Measurements from ENCODE around the gene KLHDC8A. TPM values are rescaled to one million over a fixed set of nuclear protein-coding genes. Genes with fewer than 3 reads are reported as not detected.
"Not testable (repeated sequence)": the region's sequence is repeated elsewhere in the genome, so short reads cannot be mapped to it uniquely, and the experiment has no call there.

KLHDC8A gene, protein sequence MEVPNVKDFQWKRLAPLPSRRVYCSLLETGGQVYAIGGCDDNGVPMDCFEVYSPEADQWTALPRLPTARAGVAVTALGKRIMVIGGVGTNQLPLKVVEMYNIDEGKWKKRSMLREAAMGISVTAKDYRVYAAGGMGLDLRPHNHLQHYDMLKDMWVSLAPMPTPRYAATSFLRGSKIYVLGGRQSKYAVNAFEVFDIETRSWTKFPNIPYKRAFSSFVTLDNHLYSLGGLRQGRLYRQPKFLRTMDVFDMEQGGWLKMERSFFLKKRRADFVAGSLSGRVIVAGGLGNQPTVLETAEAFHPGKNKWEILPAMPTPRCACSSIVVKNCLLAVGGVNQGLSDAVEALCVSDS
- total RNA-seq, result not detected

DNA sequence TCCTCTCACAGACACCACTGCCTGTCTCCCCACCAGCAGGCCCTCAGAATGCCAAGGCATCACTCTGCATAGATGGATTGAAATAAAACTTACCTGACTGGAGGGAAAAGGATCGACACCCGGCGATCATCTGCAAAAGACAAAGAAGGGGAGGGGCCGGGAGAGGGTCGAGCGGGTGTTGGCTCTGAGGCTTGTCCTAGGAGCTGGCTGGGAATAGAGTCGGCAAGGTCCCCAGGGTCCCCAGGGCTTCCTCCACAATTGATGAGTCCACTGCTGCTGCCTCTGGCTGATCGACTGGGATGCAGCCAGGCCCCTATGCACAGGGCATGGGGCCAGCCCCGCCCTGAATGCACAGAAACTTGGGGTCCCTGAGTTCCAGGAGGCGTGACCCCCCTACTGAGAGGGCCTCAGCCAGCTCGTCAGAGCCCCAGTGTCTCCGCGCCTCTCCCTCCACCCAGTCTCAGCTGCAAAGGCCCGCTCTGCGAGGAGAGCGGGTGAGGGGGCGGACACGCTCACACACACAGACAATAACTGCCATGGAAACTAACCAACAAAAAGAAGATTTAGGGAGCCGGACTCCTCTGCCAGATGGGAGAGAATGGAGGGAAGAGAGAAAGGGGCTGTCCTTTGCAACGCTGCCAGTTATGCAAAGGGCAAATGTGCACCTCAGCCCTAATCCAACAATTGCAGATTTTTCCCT is at the start of gene KLHDC8A:
Gene KLHDC8A (minus strand): TSS at position 483 of the 700 bp plus-strand sequence. CDS start 13,318 bp downstream, outside the sequence.
- no peak within 1 kb of the TSS for H3K4me3 ChIP-seq
- H3K9me3 ChIP-seq, result no peaks in the 10 kb centered on the region
- TF ChIP-seq CTCF (IDR thresholded peaks at IDR 0.05), result no peak
- H3K27ac ChIP-seq, result no peak within 1 kb of the TSS
- no peaks in the 10 kb centered on the region for H3K27me3 ChIP-seq
- intact Hi-C loops (cut with DNase I), result no loop called here
- no peaks in the 10 kb centered on the region for H3K4me1 ChIP-seq
- no peaks in the 10 kb centered on the region for H3K36me3 ChIP-seq
- DNase-seq (ENCODE audit: low spot score in 2 of 2), result no peak

DNA sequence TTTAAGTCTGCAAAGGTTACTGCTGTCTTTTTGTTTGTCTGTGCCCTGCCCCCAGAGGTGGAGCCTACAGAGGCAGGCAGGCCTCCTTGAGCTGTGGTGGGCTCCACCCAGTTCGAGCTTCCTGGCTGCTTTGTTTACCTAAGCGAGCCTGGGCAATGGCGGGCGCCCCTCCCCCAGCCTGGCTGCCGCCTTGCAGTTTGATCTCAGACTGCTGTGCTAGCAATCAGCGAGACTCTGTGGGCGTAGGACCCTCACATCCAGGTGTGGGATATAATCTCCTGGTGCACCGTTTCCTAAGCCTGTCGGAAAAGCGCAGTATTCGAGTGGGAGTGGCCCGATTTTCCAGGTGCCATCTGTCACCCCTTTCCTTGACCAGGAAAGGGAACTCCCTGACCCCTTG is 49.5 kb upstream of the KLHDC8A start:
- H3K27ac ChIP-seq; intact Hi-C loops (cut with DNase I); H3K27me3 ChIP-seq; H3K4me3 ChIP-seq; DNase-seq (ENCODE audit: low spot score in 2 of 2); H3K9me3 ChIP-seq; H3K36me3 ChIP-seq; H3K4me1 ChIP-seq: not testable (repeated sequence)

DNA sequence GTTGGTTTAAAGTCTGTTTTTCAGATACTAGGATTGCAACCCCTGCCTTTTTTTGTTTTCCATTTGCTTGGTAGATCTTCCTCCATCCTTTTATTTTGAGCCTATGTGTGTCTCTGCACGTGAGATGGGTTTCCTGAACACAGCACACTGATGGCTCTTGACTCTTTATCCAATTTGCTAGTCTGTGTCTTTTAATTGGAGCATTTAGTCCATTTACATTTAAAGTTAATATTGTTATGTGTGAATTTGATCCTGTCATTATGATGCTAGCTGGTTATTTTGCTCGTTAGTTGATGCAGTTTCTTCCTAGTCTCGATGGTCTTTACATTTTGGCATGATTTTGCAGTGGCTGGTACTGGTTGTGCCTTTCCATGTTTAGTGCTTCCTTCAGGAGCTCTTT is 47.8 kb upstream of the KLHDC8A start:
- H3K4me3 ChIP-seq; H3K27ac ChIP-seq; H3K36me3 ChIP-seq; H3K27me3 ChIP-seq; H3K9me3 ChIP-seq; DNase-seq (ENCODE audit: low spot score in 2 of 2); H3K4me1 ChIP-seq; intact Hi-C loops (cut with DNase I): not testable (repeated sequence)

DNA sequence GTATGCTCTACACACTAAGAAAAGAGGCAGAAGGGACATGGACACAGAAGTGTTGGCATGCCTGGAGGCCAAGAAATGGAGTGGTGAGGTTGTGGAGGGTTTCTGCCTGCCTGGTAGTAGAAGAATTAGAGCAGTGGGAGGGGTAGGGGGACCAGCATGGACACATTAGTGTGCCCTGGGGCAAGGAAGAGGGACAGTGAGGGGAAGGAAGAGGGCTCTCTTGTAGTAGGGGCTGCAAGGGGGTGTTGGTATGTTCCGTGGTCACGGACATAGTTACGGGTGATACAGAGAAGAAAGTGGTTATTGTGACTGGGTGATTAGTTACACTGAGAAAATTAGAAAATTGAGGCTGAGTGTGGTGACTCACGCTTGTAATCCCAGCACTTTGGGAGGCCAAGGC is 41.9 kb upstream of the KLHDC8A start:
- Histone ChIP-seq H3K27ac (no peak overlapping the region), H3K4me3 (no peak overlapping the region), H3K4me1 (no peaks in the 10 kb centered on the region), H3K27me3 (no peaks in the 10 kb centered on the region), H3K36me3 (no peaks in the 10 kb centered on the region), H3K9me3 (no peaks in the 10 kb centered on the region)
- no peak for TF ChIP-seq CTCF (IDR thresholded peaks at IDR 0.05)
- DNase-seq (ENCODE audit: low spot score in 2 of 2), result no peak
- intact Hi-C loops (cut with DNase I), result no loop called here

DNA sequence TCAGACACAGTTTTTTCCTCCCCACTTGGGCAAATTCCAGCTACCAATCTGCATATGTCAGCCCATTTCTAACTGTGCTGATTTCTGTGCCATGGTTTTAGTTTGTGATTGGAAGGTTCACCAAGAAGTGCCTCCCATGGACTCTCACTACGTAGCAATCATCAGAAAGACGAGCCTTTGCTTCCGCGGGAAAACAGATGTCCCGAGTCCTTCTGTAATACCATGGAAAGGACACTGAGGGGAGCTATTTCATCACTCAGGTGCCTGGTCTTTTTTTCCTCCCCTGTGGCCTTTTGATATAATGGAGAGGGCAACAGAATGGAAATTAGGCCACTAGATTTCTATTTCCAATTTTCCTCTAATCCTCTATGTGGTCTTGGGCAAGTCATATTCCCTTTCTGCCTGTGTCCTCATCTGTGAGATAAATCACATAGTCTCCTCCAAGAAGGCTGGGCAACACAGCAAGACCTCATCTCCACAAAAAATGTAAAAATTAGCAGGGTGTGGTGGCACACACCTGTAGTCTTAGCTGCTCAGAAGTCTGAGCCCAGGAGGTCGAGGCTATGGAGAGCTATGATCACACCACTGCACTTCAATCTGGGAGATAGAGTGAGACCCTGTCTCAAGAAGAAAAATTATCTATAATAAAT is 40.4 kb upstream of the KLHDC8A start:
- TF ChIP-seq CTCF (IDR thresholded peaks at IDR 0.05), result peak; percentile 21 to 55 (median 37)
- H3K27ac ChIP-seq, result no peak overlapping the region
- no peak overlapping the region for H3K4me3 ChIP-seq
- H3K36me3 ChIP-seq, result no peaks in the 10 kb centered on the region
- DNase-seq (ENCODE audit: low spot score in 2 of 2), result no peak
- no peaks in the 10 kb centered on the region for H3K4me1 ChIP-seq
- intact Hi-C loops (cut with DNase I), result no loop called here
- no peaks in the 10 kb centered on the region for H3K9me3 ChIP-seq
- H3K27me3 ChIP-seq, result no peaks in the 10 kb centered on the region

DNA sequence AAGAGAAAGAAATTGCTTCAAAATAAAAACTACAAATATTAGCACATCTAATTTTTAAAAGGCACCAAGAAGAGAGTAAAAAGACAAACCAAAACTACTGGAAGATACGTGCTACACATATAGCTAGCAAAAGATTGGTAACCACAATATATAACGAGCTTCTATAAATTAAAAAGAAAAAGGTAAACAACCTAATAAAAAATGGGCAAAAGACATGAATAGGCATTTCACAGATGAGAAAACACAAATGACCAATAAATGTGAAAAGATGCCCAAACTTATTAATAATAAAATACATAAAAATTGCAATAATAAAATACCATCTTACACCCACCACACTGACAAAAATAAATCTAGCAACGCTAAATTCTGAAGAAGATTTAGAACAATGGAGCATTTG is 38.9 kb upstream of the KLHDC8A start:
- intact Hi-C loops (cut with DNase I), result no loop called here
- Histone ChIP-seq H3K9me3 (no peaks in the 10 kb centered on the region), H3K4me3 (no peak overlapping the region), H3K4me1 (no peaks in the 10 kb centered on the region), H3K27me3 (no peaks in the 10 kb centered on the region), H3K27ac (no peak overlapping the region), H3K36me3 (no peaks in the 10 kb centered on the region)
- no peak for DNase-seq (ENCODE audit: low spot score in 2 of 2)
- no peak for TF ChIP-seq CTCF (IDR thresholded peaks at IDR 0.05)

All from ascending aorta (tissue), 2 donors.